ENCODE results near the gene THYN1. TPM values are rescaled to one million over a fixed set of nuclear protein-coding genes. Genes with fewer than 3 reads are reported as not detected.

The THYN1 gene
- total and polyA plus RNA-seq, 2 of the 13 experiments (the other 11 are each of a cell fraction or from before 2014, with no cell fraction given) = 36.1 to 87.6 TPM

DNA sequence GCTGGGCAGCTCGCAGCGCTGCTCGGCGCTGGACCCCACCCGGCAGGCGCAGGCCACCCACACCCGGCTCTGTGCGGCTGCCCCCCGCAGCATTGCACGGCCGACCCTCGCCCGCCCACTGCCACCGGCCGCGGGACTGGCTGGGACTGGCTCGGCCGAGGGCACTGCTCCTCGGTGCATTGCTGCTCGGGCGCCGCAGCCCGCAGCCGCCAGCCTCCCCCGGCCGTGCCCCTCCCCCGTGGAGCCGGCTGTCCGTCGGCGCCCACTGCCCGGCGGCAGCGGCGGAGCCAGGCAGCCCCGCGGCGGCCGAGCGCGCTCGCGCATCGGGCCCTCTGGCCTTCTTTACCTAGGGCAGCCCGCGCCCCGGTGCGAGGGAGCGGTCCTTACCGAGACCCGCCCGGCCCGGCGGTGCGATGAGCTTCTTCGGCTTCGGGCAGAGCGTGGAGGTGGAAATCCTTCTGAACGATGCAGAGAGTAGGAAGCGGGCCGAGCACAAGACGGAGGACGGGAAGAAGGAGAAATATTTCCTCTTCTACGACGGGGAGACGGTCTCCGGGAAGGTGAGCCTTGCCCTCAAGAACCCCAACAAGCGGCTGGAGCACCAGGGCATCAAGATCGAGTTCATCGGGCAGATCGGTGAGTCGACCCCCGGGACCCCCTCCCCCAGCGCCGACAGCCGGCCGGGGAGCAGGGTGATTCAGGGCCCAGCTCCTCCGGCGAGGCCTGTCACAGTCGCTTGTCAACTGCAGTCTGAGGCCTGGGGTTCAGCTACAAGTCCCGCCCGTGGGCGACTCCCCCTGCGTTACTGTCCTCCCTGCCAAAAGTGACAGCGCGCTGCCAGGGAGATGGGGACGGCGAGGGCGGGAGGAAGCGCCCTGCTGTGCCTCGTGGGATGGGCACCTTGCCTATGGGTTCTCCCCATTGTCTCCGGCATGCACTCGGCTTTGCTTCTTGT, 28.2 kb downstream of the THYN1 start (continued):
- no peak for TF ChIP-seq CENPX (CRISPR knock-in tag; IDR thresholded peaks at IDR 0.05)
- peak; percentile 81; the same call in 1 of the 2 replicates for TF ChIP-seq ZFP82 (CRISPR knock-in tag; IDR thresholded peaks at IDR 0.05; ENCODE audit: borderline replicate concordance)
- no peak for TF ChIP-seq CBFB (CRISPR knock-in tag; IDR thresholded peaks at IDR 0.05)
- no peak for TF ChIP-seq ZBTB7B (CRISPR knock-in tag; IDR thresholded peaks at IDR 0.05)
- 0 out of 2 replicates have a peak, but pooled peaks have one; percentile 56 for TF ChIP-seq ZNF850 (CRISPR knock-in tag; conservative IDR thresholded peaks at IDR 0.05)
- TF ChIP-seq KMT2B (CRISPR knock-in tag; IDR thresholded peaks at IDR 0.05) = 0 out of 2 replicates have a peak, but pooled peaks have one; percentile 13
- TF ChIP-seq, protein P1, sequence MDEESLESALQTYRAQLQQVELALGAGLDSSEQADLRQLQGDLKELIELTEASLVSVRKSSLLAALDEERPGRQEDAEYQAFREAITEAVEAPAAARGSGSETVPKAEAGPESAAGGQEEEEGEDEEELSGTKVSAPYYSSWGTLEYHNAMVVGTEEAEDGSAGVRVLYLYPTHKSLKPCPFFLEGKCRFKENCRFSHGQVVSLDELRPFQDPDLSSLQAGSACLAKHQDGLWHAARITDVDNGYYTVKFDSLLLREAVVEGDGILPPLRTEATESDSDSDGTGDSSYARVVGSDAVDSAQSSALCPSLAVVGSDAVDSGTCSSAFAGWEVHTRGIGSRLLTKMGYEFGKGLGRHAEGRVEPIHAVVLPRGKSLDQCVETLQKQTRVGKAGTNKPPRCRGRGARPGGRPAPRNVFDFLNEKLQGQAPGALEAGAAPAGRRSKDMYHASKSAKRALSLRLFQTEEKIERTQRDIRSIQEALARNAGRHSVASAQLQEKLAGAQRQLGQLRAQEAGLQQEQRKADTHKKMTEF (CRISPR knock-in tag; IDR thresholded peaks at IDR 0.05) = no peak; the same call in 1 of the 2 replicates
- TF ChIP-seq, protein P2, sequence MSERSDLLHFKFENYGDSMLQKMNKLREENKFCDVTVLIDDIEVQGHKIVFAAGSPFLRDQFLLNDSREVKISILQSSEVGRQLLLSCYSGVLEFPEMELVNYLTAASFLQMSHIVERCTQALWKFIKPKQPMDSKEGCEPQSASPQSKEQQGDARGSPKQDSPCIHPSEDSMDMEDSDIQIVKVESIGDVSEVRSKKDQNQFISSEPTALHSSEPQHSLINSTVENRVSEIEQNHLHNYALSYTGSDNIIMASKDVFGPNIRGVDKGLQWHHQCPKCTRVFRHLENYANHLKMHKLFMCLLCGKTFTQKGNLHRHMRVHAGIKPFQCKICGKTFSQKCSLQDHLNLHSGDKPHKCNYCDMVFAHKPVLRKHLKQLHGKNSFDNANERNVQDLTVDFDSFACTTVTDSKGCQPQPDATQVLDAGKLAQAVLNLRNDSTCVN (CRISPR knock-in tag; IDR thresholded peaks at IDR 0.05; ENCODE audit: borderline replicate concordance) = no peak
- 0 out of 2 replicates have a peak, but pooled peaks have one; percentile 12 for TF ChIP-seq TBX2 (CRISPR knock-in tag; IDR thresholded peaks at IDR 0.05; ENCODE audit: borderline replicate concordance)
- TF ChIP-seq CEBPB (IDR thresholded peaks at IDR 0.05; ENCODE audit: borderline replicate concordance, low read depth, low read length) = no peak
- no peak for TF ChIP-seq ZC3H4 (CRISPR knock-in tag; IDR thresholded peaks at IDR 0.05; ENCODE audit: borderline replicate concordance)
- TF ChIP-seq, protein P3, sequence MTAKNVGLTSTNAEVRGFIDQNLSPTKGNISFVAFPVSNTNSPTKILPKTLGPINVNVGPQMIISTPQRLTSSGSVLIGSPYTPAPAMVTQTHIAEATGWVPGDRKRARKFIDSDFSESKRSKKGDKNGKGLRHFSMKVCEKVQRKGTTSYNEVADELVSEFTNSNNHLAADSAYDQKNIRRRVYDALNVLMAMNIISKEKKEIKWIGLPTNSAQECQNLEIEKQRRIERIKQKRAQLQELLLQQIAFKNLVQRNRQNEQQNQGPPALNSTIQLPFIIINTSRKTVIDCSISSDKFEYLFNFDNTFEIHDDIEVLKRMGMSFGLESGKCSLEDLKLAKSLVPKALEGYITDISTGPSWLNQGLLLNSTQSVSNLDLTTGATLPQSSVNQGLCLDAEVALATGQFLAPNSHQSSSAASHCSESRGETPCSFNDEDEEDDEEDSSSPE (CRISPR knock-in tag; IDR thresholded peaks at IDR 0.05) = no peak
- TF ChIP-seq, protein P4, sequence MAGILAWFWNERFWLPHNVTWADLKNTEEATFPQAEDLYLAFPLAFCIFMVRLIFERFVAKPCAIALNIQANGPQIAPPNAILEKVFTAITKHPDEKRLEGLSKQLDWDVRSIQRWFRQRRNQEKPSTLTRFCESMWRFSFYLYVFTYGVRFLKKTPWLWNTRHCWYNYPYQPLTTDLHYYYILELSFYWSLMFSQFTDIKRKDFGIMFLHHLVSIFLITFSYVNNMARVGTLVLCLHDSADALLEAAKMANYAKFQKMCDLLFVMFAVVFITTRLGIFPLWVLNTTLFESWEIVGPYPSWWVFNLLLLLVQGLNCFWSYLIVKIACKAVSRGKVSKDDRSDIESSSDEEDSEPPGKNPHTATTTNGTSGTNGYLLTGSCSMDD (CRISPR knock-in tag; IDR thresholded peaks at IDR 0.05) = no peak
- TF ChIP-seq, protein P5, sequence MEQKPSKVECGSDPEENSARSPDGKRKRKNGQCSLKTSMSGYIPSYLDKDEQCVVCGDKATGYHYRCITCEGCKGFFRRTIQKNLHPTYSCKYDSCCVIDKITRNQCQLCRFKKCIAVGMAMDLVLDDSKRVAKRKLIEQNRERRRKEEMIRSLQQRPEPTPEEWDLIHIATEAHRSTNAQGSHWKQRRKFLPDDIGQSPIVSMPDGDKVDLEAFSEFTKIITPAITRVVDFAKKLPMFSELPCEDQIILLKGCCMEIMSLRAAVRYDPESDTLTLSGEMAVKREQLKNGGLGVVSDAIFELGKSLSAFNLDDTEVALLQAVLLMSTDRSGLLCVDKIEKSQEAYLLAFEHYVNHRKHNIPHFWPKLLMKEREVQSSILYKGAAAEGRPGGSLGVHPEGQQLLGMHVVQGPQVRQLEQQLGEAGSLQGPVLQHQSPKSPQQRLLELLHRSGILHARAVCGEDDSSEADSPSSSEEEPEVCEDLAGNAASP (CRISPR knock-in tag; IDR thresholded peaks at IDR 0.05; ENCODE audit: borderline replicate concordance) = no peak
- TF ChIP-seq, protein P6, sequence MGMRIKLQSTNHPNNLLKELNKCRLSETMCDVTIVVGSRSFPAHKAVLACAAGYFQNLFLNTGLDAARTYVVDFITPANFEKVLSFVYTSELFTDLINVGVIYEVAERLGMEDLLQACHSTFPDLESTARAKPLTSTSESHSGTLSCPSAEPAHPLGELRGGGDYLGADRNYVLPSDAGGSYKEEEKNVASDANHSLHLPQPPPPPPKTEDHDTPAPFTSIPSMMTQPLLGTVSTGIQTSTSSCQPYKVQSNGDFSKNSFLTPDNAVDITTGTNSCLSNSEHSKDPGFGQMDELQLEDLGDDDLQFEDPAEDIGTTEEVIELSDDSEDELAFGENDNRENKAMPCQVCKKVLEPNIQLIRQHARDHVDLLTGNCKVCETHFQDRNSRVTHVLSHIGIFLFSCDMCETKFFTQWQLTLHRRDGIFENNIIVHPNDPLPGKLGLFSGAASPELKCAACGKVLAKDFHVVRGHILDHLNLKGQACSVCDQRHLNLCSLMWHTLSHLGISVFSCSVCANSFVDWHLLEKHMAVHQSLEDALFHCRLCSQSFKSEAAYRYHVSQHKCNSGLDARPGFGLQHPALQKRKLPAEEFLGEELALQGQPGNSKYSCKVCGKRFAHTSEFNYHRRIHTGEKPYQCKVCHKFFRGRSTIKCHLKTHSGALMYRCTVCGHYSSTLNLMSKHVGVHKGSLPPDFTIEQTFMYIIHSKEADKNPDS (CRISPR knock-in tag; IDR thresholded peaks at IDR 0.05) = no peak
- TF ChIP-seq, protein P7, sequence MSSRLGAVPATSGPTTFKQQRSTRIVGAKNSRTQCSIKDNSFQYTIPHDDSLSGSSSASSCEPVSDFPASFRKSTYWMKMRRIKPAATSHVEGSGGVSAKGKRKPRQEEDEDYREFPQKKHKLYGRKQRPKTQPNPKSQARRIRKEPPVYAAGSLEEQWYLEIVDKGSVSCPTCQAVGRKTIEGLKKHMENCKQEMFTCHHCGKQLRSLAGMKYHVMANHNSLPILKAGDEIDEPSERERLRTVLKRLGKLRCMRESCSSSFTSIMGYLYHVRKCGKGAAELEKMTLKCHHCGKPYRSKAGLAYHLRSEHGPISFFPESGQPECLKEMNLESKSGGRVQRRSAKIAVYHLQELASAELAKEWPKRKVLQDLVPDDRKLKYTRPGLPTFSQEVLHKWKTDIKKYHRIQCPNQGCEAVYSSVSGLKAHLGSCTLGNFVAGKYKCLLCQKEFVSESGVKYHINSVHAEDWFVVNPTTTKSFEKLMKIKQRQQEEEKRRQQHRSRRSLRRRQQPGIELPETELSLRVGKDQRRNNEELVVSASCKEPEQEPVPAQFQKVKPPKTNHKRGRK (CRISPR knock-in tag; IDR thresholded peaks at IDR 0.05) = no peak
